Panc1 (cell line): Measurements from ENCODE around the gene ZBTB34. TPM values are rescaled to one million over a fixed set of nuclear protein-coding genes. Genes with fewer than 3 reads are reported as not detected.

ENCODE experiments used
- ATAC-seq: fragments of 200-7000 bp; cut with Tn5 transposase; 2 replicates; pipeline ENCODE4 v1.9.1; 2020; ENCODE audit warnings: mild to moderate bottlenecking, moderate library complexity
- BruUV-seq: library from RNA; stranded (reverse); fragments of 400-500 nt; replicated peaks from 2 replicates; lab custom pipeline; 2021; lab: Mats Ljungman, UMichigan
- CTCF ChIA-PET: fragments of 300-600 bp; sonication (Branson Sonifier 250); formaldehyde crosslinking; loops from one replicate; lab custom pipeline; 2022; ENCODE audit warnings: antibody characterized with exemption; lab: Charles Lee
- POLR2A ChIA-PET: fragments of 300-600 bp; sonication (Branson Sonifier 250); formaldehyde crosslinking; loops from one replicate; lab custom pipeline; 2022; ENCODE audit warnings: antibody characterized with exemption; lab: Charles Lee
- DNase-seq: peaks from one replicate; pipeline ENCODE4 v3.0.0-alpha.2; 2010; ENCODE audit warnings: low read depth, low spot score
- H3K27ac ChIP-seq: 2 replicates; pipeline ENCODE4 v1.5.1; 2011; ENCODE audit warnings: mild to moderate bottlenecking, low read length, inconsistent platforms
- H3K27me3 ChIP-seq: fragments of 200-500 bp; sonication (Bioruptor generic); 2 replicates; pipeline ENCODE4 v1.6.0; 2014; ENCODE audit warnings: low read length, inconsistent platforms; ENCODE audit not compliant: control insufficient read depth, insufficient read depth
- H3K36me3 ChIP-seq: fragments of 200-500 bp; sonication (Bioruptor generic); 2 replicates; pipeline ENCODE4 v1.5.1; 2014; ENCODE audit warnings: inconsistent platforms, mild to moderate bottlenecking, low read length, moderate library complexity; ENCODE audit not compliant: control insufficient read depth, insufficient read depth
- H3K4me1 ChIP-seq: 2 replicates; pipeline ENCODE4 v1.5.1; 2011; ENCODE audit warnings: inconsistent platforms, mild to moderate bottlenecking, low read length, moderate library complexity; ENCODE audit not compliant: control insufficient read depth, insufficient read depth
- H3K4me3 ChIP-seq, 2 experiments: 2 replicates each; pipeline ENCODE4 v1.5.1; 2011 to 2012; ENCODE audit warnings: low read depth in 2 of 2, low read length in 2 of 2, mild to moderate bottlenecking in 2 of 2, inconsistent platforms in 1 of 2, moderate library complexity in 1 of 2
- H3K9me3 ChIP-seq: fragments of 200-500 bp; sonication (Bioruptor generic); 2 replicates; pipeline ENCODE4 v1.5.1; 2014; ENCODE audit warnings: low read depth, mild to moderate bottlenecking, inconsistent platforms, low read length, moderate library complexity; ENCODE audit not compliant: control insufficient read depth, insufficient read depth
- CTCF ChIP-seq: fragments of 450-650 bp; IDR thresholded peaks from 2 replicates; pipeline ENCODE4 v1.5.1; 2017; ENCODE audit warnings: mild to moderate bottlenecking
- POLR2AphosphoS5 ChIP-seq: IDR thresholded peaks from 2 replicates; pipeline ENCODE4 v1.6.1; 2012; ENCODE audit warnings: mild to moderate bottlenecking, low read depth, low read length, moderate library complexity
- REST ChIP-seq, 2 experiments: IDR thresholded peaks; 2 replicates each; pipeline ENCODE4 v1.6.1; 2011 to 2012; ENCODE audit warnings: low read depth in 2 of 2, control low read depth in 1 of 2, low read length in 1 of 2, mild to moderate bottlenecking in 1 of 2, moderate library complexity in 1 of 2; ENCODE audit not compliant: insufficient read depth in 1 of 2
- SIN3A ChIP-seq: IDR thresholded peaks from 2 replicates; pipeline ENCODE4 v1.6.1; 2012; ENCODE audit warnings: low read depth, mild to moderate bottlenecking, low read length, moderate library complexity, borderline replicate concordance; ENCODE audit not compliant: insufficient read depth
- TCF7L2 ChIP-seq: IDR thresholded peaks from 2 replicates; pipeline ENCODE4 v1.6.1; 2011; ENCODE audit warnings: mild to moderate bottlenecking, low read depth, low read length, inconsistent platforms
- in situ Hi-C: cut with HindIII; loops from 2 replicates; pipeline ENCODE4 v1.10.0; 2016; ENCODE audit warnings: low sequenced_read_pairs, low pct_unique_long_range_greater_than_20kb
- intact Hi-C: fragments of 100-400 bp; cut with micrococcal nuclease; formaldehyde crosslinking; loops from one replicate; pipeline ENCODE4 v1.10.0; 2022; ENCODE audit not compliant: unreplicated experiment
- total RNA-seq: library from RNA; stranded (reverse); gene quantifications from one replicate; pipeline ENCODE4 v1.2.1, GENCODE V29; 2021; ENCODE audit not compliant: unreplicated experiment

Gene ZBTB34
- total RNA-seq, 1 experiment from 2014 or later = 5.5 TPM

- Histone ChIP-seq H3K9me3 (no peaks in the 10 kb centered on the region), H3K27me3 (no peaks in the 10 kb centered on the region), H3K4me1 (no peaks in the 10 kb centered on the region), H3K27ac (no peak overlapping the region), H3K36me3 (0 out of 2 replicates have a peak, but pooled peaks cover 3% of the 10 kb centered on the region), H3K4me3 (no peak overlapping the region)
- DNase-seq (no peak), ATAC-seq (no peak)
- ChIA-PET CTCF (interaction anchor here (0.7 kb wide), 1 partner anchor 11 kb away, joined by 3 read pairs; no protein-coding TSS in a partner anchor), POLR2A (no interaction called here)
- in situ Hi-C loops = no loop called here
- BruUV-seq = no TSS peak
- TF ChIP-seq TCF7L2 (no peak), SIN3A (no peak)
- intact Hi-C loops = no loop called here
Measured at GRCh38 chr9:126836216-126836615, 24.2 kb upstream of the ZBTB34 start.

GRCh38 chr9:126838055-126838811 is 22.2 kb upstream of the ZBTB34 start:
- no peaks in the 10 kb centered on the region for H3K27me3 ChIP-seq
- TF ChIP-seq TCF7L2 (no peak), POLR2AphosphoS5 (no peak), CTCF (no peak), REST (IDR thresholded peaks at IDR 0.05; ENCODE audit: insufficient read depth in 1 of 2, low read depth in 2 of 2, low read length in 1 of 2) (no peak), SIN3A (no peak)
- POLR2A ChIA-PET = interaction anchor here (0.5 kb wide), 1 partner anchor 11 kb away, joined by 4 read pairs; no protein-coding TSS in a partner anchor
- no peaks in the 10 kb centered on the region for H3K4me1 ChIP-seq
- no peaks in the 10 kb centered on the region for H3K9me3 ChIP-seq
- H3K36me3 ChIP-seq = no peaks in the 10 kb centered on the region
- DNase-seq (no peak), ATAC-seq (no peak)
- no peak overlapping the region for H3K4me3 ChIP-seq
- in situ Hi-C loops (no loop called here), intact Hi-C loops (no loop called here)
- BruUV-seq = no TSS peak
- CTCF ChIA-PET = no interaction called here
- H3K27ac ChIP-seq = no peak overlapping the region

- ChIA-PET CTCF (no interaction called here), POLR2A (interaction anchor here (0.5 kb wide), 1 partner anchor 10 kb away, joined by 4 read pairs; no protein-coding TSS in a partner anchor)
- Histone ChIP-seq H3K4me3 (no peak overlapping the region), H3K9me3 (no peaks in the 10 kb centered on the region), H3K36me3 (no peaks in the 10 kb centered on the region), H3K27me3 (no peaks in the 10 kb centered on the region), H3K4me1 (no peaks in the 10 kb centered on the region), H3K27ac (no peak overlapping the region)
- no peak for TF ChIP-seq REST (IDR thresholded peaks at IDR 0.05; ENCODE audit: insufficient read depth in 1 of 2, low read depth in 2 of 2, low read length in 1 of 2)
- no peak for ATAC-seq
- no peak for DNase-seq
- BruUV-seq = no TSS peak
- in situ Hi-C loops (no loop called here), intact Hi-C loops (no loop called here)
Measured at GRCh38 chr9:126838895-126839294, 21.5 kb upstream of the ZBTB34 start.
